GM12878 (cell line): ENCODE data around the gene GLIPR2. TPM values are rescaled to one million over a fixed set of nuclear protein-coding genes. Genes with fewer than 3 reads are reported as not detected.

ENCODE experiments used
- ATAC-seq: fragments of 200-7000 bp; cut with Tn5 transposase; 3 replicates; pipeline ENCODE4 v1.9.1; 2020; ENCODE audit warnings: mild to moderate bottlenecking, moderate library complexity
- BruUV-seq: library from RNA; stranded (reverse); fragments of 400-500 nt; replicated peaks from 2 replicates; lab custom pipeline; 2021; lab: Mats Ljungman, UMichigan
- CTCF ChIA-PET: fragments of 300-600 bp; sonication (Branson Sonifier 250); formaldehyde crosslinking; extraction: SDS; loops from one replicate; lab custom pipeline; 2021; ENCODE audit warnings: inconsistent platforms; lab: Yijun Ruan, JAX
- POLR2A ChIA-PET: fragments of 350-600 bp; formaldehyde crosslinking; extraction: SDS; loops from one replicate; lab custom pipeline; 2021; ENCODE audit warnings: inconsistent platforms; lab: Charles Lee
- RAD21 ChIA-PET: fragments of 300-600 bp; sonication (Branson Sonifier 250); formaldehyde crosslinking; loops from one replicate; lab custom pipeline; 2023; ENCODE audit warnings: antibody characterized with exemption; ENCODE audit not compliant: unreplicated experiment; lab: Charles Lee
- SMC1A ChIA-PET: fragments of 300-600 bp; sonication (Branson Sonifier 250); formaldehyde crosslinking; loops from one replicate; lab custom pipeline; 2023; ENCODE audit not compliant: unreplicated experiment, uncharacterized antibody; lab: Charles Lee
- DNase-seq: peaks from one replicate; pipeline ENCODE4 v3.0.0-alpha.2; 2011; ENCODE audit warnings: low read depth, low spot score
- FAIRE-seq: peaks from 3 replicates; lab custom pipeline; 2011; peaks lifted over from hg19 to GRCh38; lab: Jason Lieb, UNC
- H2AFZ ChIP-seq: 2 replicates; pipeline ENCODE4 v1.6.0; 2011; ENCODE audit warnings: low read depth, low read length, control low read depth; ENCODE audit not compliant: control insufficient read depth
- H3K27ac ChIP-seq: 2 replicates; pipeline ENCODE4 v1.5.1; 2011; ENCODE audit warnings: control low read depth; ENCODE audit not compliant: control insufficient read depth, insufficient read depth
- H3K27me3 ChIP-seq, 2 experiments: replicated peaks in 1 of 2; 2 replicates each; pipeline versions ENCODE4 v1.6.0 to v1.6.1; 2011; ENCODE audit warnings: low read length in 1 of 2; ENCODE audit not compliant: control insufficient read depth in 2 of 2, insufficient read depth in 2 of 2
- H3K36me3 ChIP-seq, 2 experiments: 2 replicates each; pipeline ENCODE4 v1.5.1; 2011; ENCODE audit warnings: low read length in 1 of 2; ENCODE audit not compliant: control insufficient read depth in 2 of 2, insufficient read depth in 2 of 2
- H3K4me1 ChIP-seq: 2 replicates; pipeline ENCODE4 v1.6.1; 2011; ENCODE audit warnings: mild to moderate bottlenecking, low read length, moderate library complexity, mixed read lengths; ENCODE audit not compliant: control insufficient read depth, insufficient read depth
- H3K4me2 ChIP-seq: 2 replicates; pipeline ENCODE4 v1.6.0; 2011; ENCODE audit warnings: control low read depth; ENCODE audit not compliant: control insufficient read depth, insufficient read depth
- H3K4me3 ChIP-seq: fragments of 200-600 bp; sonication (generic); 2 replicates; pipeline ENCODE4 v1.5.1; 2016
- H3K79me2 ChIP-seq: 2 replicates; pipeline ENCODE4 v1.6.0; 2011; ENCODE audit warnings: low read length; ENCODE audit not compliant: control insufficient read depth, insufficient read depth
- H3K9ac ChIP-seq: 2 replicates; pipeline ENCODE4 v1.8.0; 2011; ENCODE audit warnings: low read length, control low read depth, mixed read lengths; ENCODE audit not compliant: control insufficient read depth, insufficient read depth
- H3K9me3 ChIP-seq: replicated peaks from 3 replicates; pipeline ENCODE4 v1.5.1; 2011; ENCODE audit warnings: mild to moderate bottlenecking, low read length; ENCODE audit not compliant: control insufficient read depth, insufficient read depth
- H4K20me1 ChIP-seq: 2 replicates; pipeline ENCODE4 v1.6.0; 2011; ENCODE audit not compliant: control insufficient read depth, insufficient read depth
- BACH1 ChIP-seq: fragments of 450-650 bp; IDR thresholded peaks from 2 replicates; pipeline ENCODE4 v1.6.1; 2017; ENCODE audit warnings: mild to moderate bottlenecking, borderline replicate concordance
- BRCA1 ChIP-seq: IDR thresholded peaks from 2 replicates; pipeline ENCODE4 v1.6.1; 2011; ENCODE audit warnings: low read depth, low read length, improper control_type of control experiment
- CHD2 ChIP-seq: IDR thresholded peaks from 2 replicates; pipeline ENCODE4 v1.6.1; 2011; ENCODE audit warnings: low read depth, low read length, improper control_type of control experiment, borderline replicate concordance
- DPF2 ChIP-seq: fragments of 450-650 bp; IDR thresholded peaks from 2 replicates; pipeline ENCODE4 v1.6.1; 2017; ENCODE audit warnings: mild to moderate bottlenecking
- JUNB ChIP-seq: IDR thresholded peaks from 2 replicates; pipeline ENCODE4 v1.6.1; 2016; ENCODE audit warnings: antibody characterized with exemption, mild to moderate bottlenecking
- JUND ChIP-seq: IDR thresholded peaks from 2 replicates; pipeline ENCODE4 v1.6.1; 2012; ENCODE audit warnings: low read depth, mild to moderate bottlenecking, low read length, improper control_type of control experiment, moderate library complexity
- MTA3 ChIP-seq: IDR thresholded peaks from 2 replicates; pipeline ENCODE4 v1.6.1; 2012; ENCODE audit warnings: low read length, inconsistent platforms, borderline replicate concordance
- MXI1 ChIP-seq: fragments of 150-350 bp; IDR thresholded peaks from 2 replicates; pipeline ENCODE4 v1.6.1; 2011; ENCODE audit warnings: low read depth, mild to moderate bottlenecking, inconsistent platforms, low read length, improper control_type of control experiment
- MYB ChIP-seq: fragments of 150-350 bp; IDR thresholded peaks from 2 replicates; pipeline ENCODE4 v1.6.1; 2014; ENCODE audit warnings: mild to moderate bottlenecking, low read depth, low read length, borderline replicate concordance
- NBN ChIP-seq: fragments of 450-650 bp; IDR thresholded peaks from 2 replicates; pipeline ENCODE4 v1.6.1; 2016
- RAD21 ChIP-seq: IDR thresholded peaks from 2 replicates; pipeline ENCODE4 v1.6.1; 2011; ENCODE audit warnings: mild to moderate bottlenecking, low read depth, low read length, moderate library complexity; ENCODE audit not compliant: insufficient read depth
- RELA ChIP-seq: fragments of 450-650 bp; IDR thresholded peaks from 2 replicates; pipeline ENCODE4 v1.8.0; 2014; ENCODE audit warnings: borderline replicate concordance; ENCODE audit not compliant: partially characterized antibody
- SMAD1 ChIP-seq: fragments of 450-650 bp; IDR thresholded peaks from 2 replicates; pipeline ENCODE4 v1.6.1; 2018; ENCODE audit warnings: mild to moderate bottlenecking, low read depth; ENCODE audit not compliant: partially characterized antibody
- SUPT20H ChIP-seq: IDR thresholded peaks from 2 replicates; pipeline ENCODE4 v1.6.1; 2011; ENCODE audit warnings: low read depth, mild to moderate bottlenecking, low read length, moderate library complexity, borderline replicate concordance; ENCODE audit not compliant: control insufficient read depth
- TCF12 ChIP-seq: IDR thresholded peaks from 2 replicates; pipeline ENCODE4 v1.6.1; 2011; ENCODE audit warnings: low read depth, mild to moderate bottlenecking, low read length
- WGBS: methylation state at CpG from one replicate; pipeline ENCODE4 v1.1.6; 2016; ENCODE audit warnings: low lambda C conversion rate; ENCODE audit not compliant: insufficient replicate concordance, insufficient coverage; ENCODE audit errors: missing lambda C conversion rate; 5-methylcytosine and 5-hydroxymethylcytosine counted together
- in situ Hi-C: fragments of 300-500 bp; cut with MboI; formaldehyde crosslinking; loops from 9 replicates; pipeline ENCODE4 v1.14.3; 2018; ENCODE audit warnings: mixed read lengths
- intact Hi-C: fragments of 100-400 bp; cut with micrococcal nuclease; formaldehyde crosslinking; loops from one replicate; pipeline ENCODE4 v1.14.2; 2022; ENCODE audit not compliant: unreplicated experiment
- polyA plus RNA-seq, 11 experiments: library from polyadenylated mRNA; depleted of rRNA in 4 of 11; unstranded in 6 of 11; stranded (reverse) in 5 of 11; fragments of >200 nt; fragmentation: Nextera tagmentation in 4 of 11; fragmentation: Illumina TruSeq in 1 of 11; extraction: Ambion mirVana in 4 of 11; extraction: Trizol in 1 of 11; gene quantifications; 1 replicate in 1 of 11; 2 replicates in 10 of 11; pipeline versions ENCODE4 v1.2.1 to v1.2.3, GENCODE V29; 2011 to 2016; ENCODE audit warnings: inconsistent platforms in 2 of 11, missing spikeins in 2 of 11, low read depth in 1 of 11
- total RNA-seq, 4 experiments: library from RNA; depleted of rRNA in 3 of 4; stranded (reverse); fragments of >200 nt in 3 of 4; fragmentation: Illumina TruSeq in 1 of 4; extraction: Trizol in 1 of 4; gene quantifications; 2 replicates each; pipeline versions ENCODE4 v1.2.1 to v1.2.3, GENCODE V29; 2013 to 2021
- TF ChIP-seq, protein P1 (sequence below): fragments of 450-650 bp; IDR thresholded peaks from 2 replicates; pipeline ENCODE4 v1.6.1; 2017; ENCODE audit warnings: antibody characterized with exemption, mild to moderate bottlenecking, moderate library complexity
- TF ChIP-seq, protein P2 (sequence below): IDR thresholded peaks from 2 replicates; pipeline ENCODE4 v1.6.1; 2012; ENCODE audit warnings: low read depth, low read length, improper control_type of control experiment

GLIPR2 gene
- total and polyA plus RNA-seq, 10 of the 15 experiments (the other 5 are each of a cell fraction or from before 2014, with no cell fraction given) = 0.41 to 3.5 (median 2.2) TPM

DNA sequence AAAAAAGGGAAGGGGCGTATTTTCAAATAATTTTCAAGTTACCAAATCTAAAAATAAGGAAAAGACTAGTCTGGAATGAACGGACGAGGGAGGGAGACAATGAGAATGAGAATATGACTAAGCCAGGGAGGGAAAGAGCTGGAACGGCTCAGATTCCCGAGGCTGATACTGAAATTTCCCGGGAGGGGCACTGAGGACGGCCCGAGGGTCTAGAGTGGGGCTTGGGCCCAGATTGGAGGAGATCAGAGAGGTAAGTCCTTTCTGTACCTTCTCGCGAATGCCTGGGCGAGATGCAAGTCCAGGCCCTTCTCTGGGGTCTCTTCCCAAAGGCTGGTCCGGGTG is 29.3 kb downstream of the GLIPR2 start:
- no peak for DNase-seq
- Histone ChIP-seq H3K9ac (no peak overlapping the region), H3K27me3 (no peaks in the 10 kb centered on the region; a peak in 2 of 4 replicates), H3K27ac (no peak overlapping the region), H3K36me3 (no peaks in the 10 kb centered on the region), H3K9me3 (no peaks in the 10 kb centered on the region), H3K4me1 (peaks cover 3% of the 10 kb centered on the region; the same call in 1 of the 2 replicates), H4K20me1 (no peaks in the 10 kb centered on the region), H3K4me2 (no peak overlapping the region), H2AFZ (no peak overlapping the region), H3K79me2 (no peaks in the 10 kb centered on the region), H3K4me3 (no peak overlapping the region)
- POLR2A ChIA-PET = interaction anchor here (1.1 kb wide), 1 partner anchor 63 kb away, joined by 3 read pairs; no protein-coding TSS in a partner anchor
- SMC1A ChIA-PET = interaction anchor here (1.6 to 9.1 kb wide), 2 partner anchors 63 to 157 kb away, joined by 3 to 134 read pairs; no protein-coding TSS in a partner anchor
- WGBS = 54% methylated on average over 10 of the region's 12 CpGs
- BruUV-seq = no TSS peak
- in situ Hi-C loops (loop anchor here (5.0 kb wide), 1 partner anchor 63 kb away; no protein-coding TSS in a partner anchor), intact Hi-C loops (loop anchor here (1.0 to 10.0 kb wide), 3 partner anchors 62 to 211 kb away; partner anchors contain the start of gene RECK)
- CTCF ChIA-PET = interaction anchor here (0.6 to 7.8 kb wide), 12 partner anchors 10 to 166 kb away, joined by 3 to 258 read pairs (median 6); no protein-coding TSS in a partner anchor
- TF ChIP-seq NBN = no peak
- no peak for TF ChIP-seq JUND
- TF ChIP-seq, protein P1, sequence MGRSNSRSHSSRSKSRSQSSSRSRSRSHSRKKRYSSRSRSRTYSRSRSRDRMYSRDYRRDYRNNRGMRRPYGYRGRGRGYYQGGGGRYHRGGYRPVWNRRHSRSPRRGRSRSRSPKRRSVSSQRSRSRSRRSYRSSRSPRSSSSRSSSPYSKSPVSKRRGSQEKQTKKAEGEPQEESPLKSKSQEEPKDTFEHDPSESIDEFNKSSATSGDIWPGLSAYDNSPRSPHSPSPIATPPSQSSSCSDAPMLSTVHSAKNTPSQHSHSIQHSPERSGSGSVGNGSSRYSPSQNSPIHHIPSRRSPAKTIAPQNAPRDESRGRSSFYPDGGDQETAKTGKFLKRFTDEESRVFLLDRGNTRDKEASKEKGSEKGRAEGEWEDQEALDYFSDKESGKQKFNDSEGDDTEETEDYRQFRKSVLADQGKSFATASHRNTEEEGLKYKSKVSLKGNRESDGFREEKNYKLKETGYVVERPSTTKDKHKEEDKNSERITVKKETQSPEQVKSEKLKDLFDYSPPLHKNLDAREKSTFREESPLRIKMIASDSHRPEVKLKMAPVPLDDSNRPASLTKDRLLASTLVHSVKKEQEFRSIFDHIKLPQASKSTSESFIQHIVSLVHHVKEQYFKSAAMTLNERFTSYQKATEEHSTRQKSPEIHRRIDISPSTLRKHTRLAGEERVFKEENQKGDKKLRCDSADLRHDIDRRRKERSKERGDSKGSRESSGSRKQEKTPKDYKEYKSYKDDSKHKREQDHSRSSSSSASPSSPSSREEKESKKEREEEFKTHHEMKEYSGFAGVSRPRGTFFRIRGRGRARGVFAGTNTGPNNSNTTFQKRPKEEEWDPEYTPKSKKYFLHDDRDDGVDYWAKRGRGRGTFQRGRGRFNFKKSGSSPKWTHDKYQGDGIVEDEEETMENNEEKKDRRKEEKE = no peak
- no peak for TF ChIP-seq SUPT20H
- no peak for TF ChIP-seq RELA
- TF ChIP-seq, protein P2, sequence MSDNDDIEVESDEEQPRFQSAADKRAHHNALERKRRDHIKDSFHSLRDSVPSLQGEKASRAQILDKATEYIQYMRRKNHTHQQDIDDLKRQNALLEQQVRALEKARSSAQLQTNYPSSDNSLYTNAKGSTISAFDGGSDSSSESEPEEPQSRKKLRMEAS = no peak
- TF ChIP-seq CHD2 = no peak
- no peak for TF ChIP-seq BRCA1
- TF ChIP-seq DPF2 = no peak
- no peak for TF ChIP-seq SMAD1
- no peak for TF ChIP-seq MYB
- TF ChIP-seq BACH1 = no peak
- no peak for TF ChIP-seq TCF12
- no peak for TF ChIP-seq JUNB
- no peak for TF ChIP-seq MTA3
- TF ChIP-seq MXI1 = no peak
- no peak for TF ChIP-seq RAD21
- no peak for ATAC-seq
- no peak for FAIRE-seq
- RAD21 ChIA-PET = interaction anchor here (0.7 to 7.2 kb wide), 5 partner anchors 17 to 1901 kb away, joined by 3 to 105 read pairs (median 4); partner anchors contain the start of gene CLTA
